IPS-11a (cell line): ENCODE results near the gene ACYP1.
A peak's percentile ranks its signal among the peaks of the same experiment; 100 is the strongest.

Source experiments
- H3K4me3 ChIP-seq: one replicate; pipeline ENCODE4 v1.5.1; 2013; ENCODE audit warnings: low read depth, low read length, control low read depth

ACYP1 gene

GRCh38 chr14:75041613-75042012 lies 22.2 kb downstream of the ACYP1 start:
- no peak overlapping the region for H3K4me3 ChIP-seq

- H3K4me3 ChIP-seq: no peak overlapping the region
Observed at GRCh38 chr14:75040959-75041358, 22.9 kb downstream of the ACYP1 start.

DNA sequence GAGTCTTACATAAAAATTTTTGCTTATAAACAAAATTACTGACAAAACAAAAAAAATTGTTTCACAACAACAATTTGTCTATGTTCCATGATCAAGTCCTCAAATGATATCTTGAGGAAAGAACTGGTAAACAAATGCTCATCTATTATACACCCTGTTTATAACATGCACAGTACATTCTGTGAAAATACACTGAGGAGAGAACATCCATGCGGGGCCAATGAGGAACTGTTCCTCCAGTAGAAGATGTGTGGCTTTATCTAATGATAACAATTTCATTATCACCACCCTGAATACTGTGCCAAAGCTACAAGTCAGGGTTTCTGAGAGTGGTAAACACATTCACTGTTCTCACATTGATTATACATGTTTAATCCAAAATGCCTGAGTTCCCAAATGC lies 23.3 kb downstream of the ACYP1 start:
- H3K4me3 ChIP-seq: no peak overlapping the region

- H3K4me3 ChIP-seq: no peak overlapping the region
Observed at GRCh38 chr14:75032939-75033338, 30.9 kb downstream of the ACYP1 start.

DNA sequence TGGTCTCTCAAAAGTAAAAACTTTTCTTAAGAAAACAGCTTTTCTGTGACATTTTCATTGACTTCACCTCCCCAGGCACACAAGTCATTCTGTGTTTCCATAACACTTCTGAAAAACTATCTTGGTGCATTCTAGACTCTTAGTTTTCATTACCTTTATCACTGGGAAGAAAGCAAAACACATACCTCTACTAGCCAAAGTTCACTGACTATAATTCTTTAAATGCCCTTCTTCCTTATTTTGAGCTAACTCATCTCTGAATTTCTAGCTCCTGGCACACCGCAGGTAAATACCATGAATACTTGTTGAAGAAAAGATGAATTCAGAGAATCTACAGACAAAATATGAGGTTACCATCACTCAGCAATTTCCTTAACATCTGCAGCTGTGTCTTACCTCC lies 33.7 kb downstream of the ACYP1 start:
- H3K4me3 ChIP-seq: no peak overlapping the region

GRCh38 chr14:75025876-75026275 lies 37.9 kb downstream of the ACYP1 start:
- no peak overlapping the region for H3K4me3 ChIP-seq

DNA sequence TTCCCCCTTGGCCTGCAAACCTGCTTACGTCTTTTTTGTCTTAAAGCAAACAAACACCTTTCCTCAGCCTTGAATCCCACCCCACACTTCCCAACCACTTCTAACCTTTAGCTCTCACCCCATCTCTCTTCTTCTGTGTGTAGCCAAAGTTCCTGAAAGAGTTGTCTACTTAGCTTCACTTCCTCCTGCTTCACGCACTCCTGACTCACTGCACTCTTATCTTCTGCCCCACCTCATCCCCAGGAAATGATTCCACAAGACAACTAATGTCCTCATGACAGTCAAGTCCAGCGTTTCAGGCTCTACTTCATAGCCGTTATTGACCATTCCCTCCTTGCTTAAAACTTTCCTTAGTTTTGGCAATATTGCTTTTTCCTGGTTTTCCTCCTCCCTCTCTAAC lies 38.7 kb downstream of the ACYP1 start:
- H3K4me3 ChIP-seq: no peak overlapping the region

DNA sequence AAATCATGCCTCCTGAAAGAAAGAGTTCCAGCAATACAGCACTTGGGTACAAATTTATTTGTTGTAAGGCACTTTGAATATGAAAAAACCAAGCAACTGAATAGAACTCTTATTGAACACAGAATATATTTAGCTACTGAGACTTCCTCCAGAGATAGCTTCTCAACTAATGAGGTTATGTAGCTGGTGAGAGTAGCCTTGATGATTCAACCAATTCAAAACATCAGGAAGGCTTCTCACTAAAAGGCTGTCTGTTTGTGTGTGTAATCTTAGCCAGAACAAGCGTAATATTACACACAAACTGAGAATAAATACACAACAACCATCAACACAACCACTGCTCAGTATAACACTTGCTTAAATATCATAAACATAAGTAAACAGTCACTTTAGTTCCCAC lies 40.7 kb downstream of the ACYP1 start:
- no peak overlapping the region for H3K4me3 ChIP-seq

- no peak overlapping the region for H3K4me3 ChIP-seq
Observed at GRCh38 chr14:75022655-75023054, 41.2 kb downstream of the ACYP1 start.

GRCh38 chr14:75018694-75019093 lies 45.1 kb downstream of the ACYP1 start:
- H3K4me3 ChIP-seq: no peak overlapping the region

DNA sequence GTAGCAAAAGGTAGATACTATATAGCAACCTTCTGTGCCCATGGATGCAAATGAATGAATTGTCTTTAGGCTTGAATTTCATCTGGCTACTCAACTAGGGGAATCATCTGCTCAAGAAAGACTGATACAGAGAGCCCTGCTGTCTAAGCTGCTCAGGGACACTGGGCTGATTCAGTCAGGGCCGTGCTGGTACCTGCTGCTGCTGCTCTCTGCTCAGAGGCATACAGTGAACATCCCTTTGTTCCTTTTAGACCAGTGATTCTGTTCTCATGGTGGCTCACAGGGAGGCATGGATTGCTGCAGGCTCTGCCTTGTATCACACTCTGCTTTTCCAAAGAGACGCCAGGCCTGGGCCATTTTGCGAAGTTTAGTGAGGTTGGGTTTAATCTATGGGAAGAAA lies 47.0 kb downstream of the ACYP1 start:
- no peak overlapping the region for H3K4me3 ChIP-seq

- H3K4me3 ChIP-seq: no peak overlapping the region
Observed at GRCh38 chr14:75015496-75015895, 48.3 kb downstream of the ACYP1 start.

GRCh38 chr14:75013290-75013689 lies 50.5 kb downstream of the ACYP1 start:
- no peak overlapping the region for H3K4me3 ChIP-seq

- H3K4me3 ChIP-seq: no peak overlapping the region
Observed at GRCh38 chr14:75011356-75011994, 52.3 kb downstream of the ACYP1 start.

- no peak overlapping the region for H3K4me3 ChIP-seq
Observed at GRCh38 chr14:75010472-75011093, 53.2 kb downstream of the ACYP1 start.

DNA sequence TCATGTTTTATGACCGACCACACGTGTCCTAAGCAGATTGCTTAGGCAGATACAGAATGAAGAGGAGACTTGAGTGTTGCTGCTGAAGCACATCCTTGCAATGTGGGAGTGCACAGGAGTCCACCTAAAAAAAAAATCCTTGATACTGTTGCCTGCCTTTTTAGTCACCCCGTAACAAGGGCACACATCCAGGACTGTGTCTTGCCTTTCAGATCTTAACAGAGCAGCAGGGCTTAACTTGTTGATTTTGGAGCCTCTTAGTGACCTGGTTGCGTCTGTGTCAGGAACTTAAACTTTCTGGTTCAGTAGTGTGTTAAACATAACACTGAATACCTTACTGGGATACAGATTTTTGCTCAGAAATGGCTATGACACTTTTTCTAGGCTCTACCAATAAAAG lies 54.6 kb downstream of the ACYP1 start:
- no peak overlapping the region for H3K4me3 ChIP-seq

DNA sequence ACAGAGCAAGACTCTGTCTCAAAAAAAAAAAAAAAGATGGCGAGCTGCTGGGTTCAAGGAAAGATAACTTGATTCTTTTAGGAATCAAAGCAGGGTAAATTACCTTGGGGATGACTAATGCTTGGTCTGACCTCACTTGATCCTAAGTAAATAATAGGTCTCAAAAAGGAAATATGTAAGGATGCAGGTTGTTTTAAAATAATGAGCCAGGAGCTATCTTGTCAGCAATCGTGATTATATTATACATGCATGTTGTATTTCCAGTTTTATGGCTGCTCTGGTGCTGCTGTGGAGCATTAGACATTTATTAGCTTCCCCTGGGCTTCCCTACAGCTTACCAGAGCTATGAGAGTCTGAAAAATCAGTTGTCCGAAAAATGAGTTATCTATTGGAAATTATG lies 58.5 kb downstream of the ACYP1 start:
- no peak overlapping the region for H3K4me3 ChIP-seq

DNA sequence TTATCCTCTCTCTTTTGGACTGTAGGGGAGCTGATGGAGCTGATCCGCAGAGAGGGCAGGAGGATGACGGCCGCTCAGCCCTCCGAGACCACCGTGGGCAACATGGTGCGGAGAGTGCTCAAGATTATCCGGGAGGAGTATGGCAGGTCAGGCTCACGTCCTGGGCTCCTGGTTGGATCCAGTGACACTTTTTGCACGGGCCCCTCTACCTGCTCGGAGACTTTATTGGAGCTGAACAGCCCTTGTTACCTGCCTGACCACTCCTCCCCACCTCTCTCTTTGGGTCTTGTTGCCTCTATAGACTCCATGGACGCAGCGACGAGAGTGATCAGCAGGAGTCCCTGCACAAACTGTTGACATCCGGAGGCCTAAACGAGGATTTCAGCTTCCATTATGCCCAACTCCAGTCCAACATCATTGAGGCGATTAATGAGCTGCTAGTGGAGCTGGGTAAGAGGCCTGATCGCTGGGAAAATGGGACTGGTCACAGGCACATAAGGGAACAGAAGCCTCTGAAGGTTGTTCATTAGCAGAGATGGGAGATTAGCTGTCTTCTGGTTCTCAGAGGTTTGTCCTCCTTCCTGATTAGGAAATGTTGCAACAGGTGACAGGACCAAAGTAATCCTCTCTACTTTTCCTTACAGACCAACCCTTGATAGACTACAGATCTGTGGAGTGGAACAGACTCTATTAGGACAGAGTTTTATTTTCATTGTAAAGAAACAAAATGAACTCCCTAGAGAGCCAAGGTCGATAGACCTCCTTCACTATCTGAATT lies 60.4 kb downstream of the ACYP1 start:
- peak overlapping the region; percentile 95 for H3K4me3 ChIP-seq
